ENCODE measurements around the gene GAL3ST2.

The GAL3ST2 gene

GRCh38 chr2:241852981-241853631 is 76.5 kb downstream of the GAL3ST2 start:
- DNase-seq (ENCODE audit: extremely low spot score, insufficient read length, low read depth) (no peak), FAIRE-seq (no peak)
